ENCODE data around the gene DEFB121.

DNA sequence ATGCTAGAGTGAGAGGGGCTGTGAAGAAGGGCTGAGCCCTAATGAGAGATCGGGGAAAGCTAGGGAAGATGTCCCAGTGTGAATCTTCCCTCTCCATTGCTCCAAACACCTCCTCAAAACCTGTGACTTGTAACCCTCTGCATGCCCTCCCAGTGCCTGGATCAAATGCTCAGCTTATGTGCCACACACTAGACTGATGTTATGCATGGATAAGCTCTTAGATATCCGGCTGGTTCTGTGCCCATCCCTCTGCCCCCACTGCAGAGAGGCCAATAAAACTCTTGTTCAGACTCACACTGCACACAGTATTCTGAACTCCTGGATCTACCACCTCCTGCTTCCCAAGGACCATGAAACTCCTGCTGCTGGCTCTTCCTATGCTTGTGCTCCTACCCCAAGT lies 37.7 kb downstream of the DEFB121 start, which contains the start of gene DEFB118:
- TF ChIP-seq CTCF (IDR thresholded peaks at IDR 0.05; ENCODE audit: extremely low read depth in 1 of 2, insufficient read depth in 1 of 2, low read depth in 1 of 2, low read length in 2 of 2) (no peak), POLR2AphosphoS5 (IDR thresholded peaks at IDR 0.05; ENCODE audit: insufficient read depth, low read depth, low read length) (no peak), POLR2A (IDR thresholded peaks at IDR 0.05; ENCODE audit: low read depth, low read length) (no peak), JUN (IDR thresholded peaks at IDR 0.05; ENCODE audit: borderline replicate concordance, insufficient read depth, insufficient read length, low read depth) (no peak)
